Suprapubic skin (tissue), 4 donors: ENCODE data around the gene RLF.

ENCODE experiments used
- CTCF ChIP-seq, 2 donors: fragments of 200-600 bp in 1 of 2; fragments of 450-650 bp in 1 of 2; sonication (generic) in 1 of 2; IDR thresholded peaks; one replicate each; pipeline ENCODE4 v1.5.1; 2016 to 2019; ENCODE audit warnings: antibody characterized with exemption in 2 of 2, mild to moderate bottlenecking in 1 of 2, moderate library complexity in 1 of 2
- EP300 ChIP-seq: sonication (generic); formaldehyde crosslinking; IDR thresholded peaks from one replicate; pipeline ENCODE4 v1.6.1; 2017; ENCODE audit warnings: antibody characterized with exemption
- POLR2A ChIP-seq, 2 donors: fragments of 450-650 bp; IDR thresholded peaks; one replicate each; pipeline ENCODE4 v1.6.1; 2017; ENCODE audit warnings: antibody characterized with exemption in 2 of 2, mild to moderate bottlenecking in 2 of 2, moderate library complexity in 2 of 2
- POLR2AphosphoS5 ChIP-seq, 3 donors: sonication (generic); formaldehyde crosslinking; IDR thresholded peaks; one replicate each; pipeline ENCODE4 v1.6.1; 2017; ENCODE audit warnings: antibody characterized with exemption in 3 of 3

- TF ChIP-seq CTCF (IDR thresholded peaks at IDR 0.05) (no peak), POLR2A (IDR thresholded peaks at IDR 0.05) (no peak), EP300 (no peak), POLR2AphosphoS5 (IDR thresholded peaks at IDR 0.05) (no peak)
Measured at GRCh38 chr1:40255231-40255630, 94.0 kb downstream of the RLF start.
